ENCODE data around the gene OR5K2. TPM values are rescaled to one million over a fixed set of nuclear protein-coding genes. Genes with fewer than 3 reads are reported as not detected.

Gene OR5K2
- total and polyA plus RNA-seq, 10 of the 15 experiments (the other 5 are each of a cell fraction or from before 2014, with no cell fraction given), result 0.12 TPM; not detected in 9

- TF ChIP-seq NR2F1 (conservative IDR thresholded peaks at IDR 0.05) (no peak), POLR2AphosphoS5 (IDR thresholded peaks at IDR 0.05; ENCODE audit: low read length) (peak; percentile 74), ELK1 (IDR thresholded peaks at IDR 0.05; ENCODE audit: low read depth, low read length) (no peak), MTA3 (IDR thresholded peaks at IDR 0.05; ENCODE audit: borderline replicate concordance, low read length) (0 out of 2 replicates have a peak, but pooled peaks have one; percentile 35), POLR2AphosphoS2 (IDR thresholded peaks at IDR 0.05; ENCODE audit: low read depth, low read length) (peak; percentile 23; the same call in 1 of the 2 replicates), CBX5 (IDR thresholded peaks at IDR 0.05; ENCODE audit: low read depth) (no peak)
- CTCF ChIA-PET, result interaction anchor here (0.7 kb wide), 1 partner anchor 181 kb away, joined by 3 read pairs; no protein-coding TSS in a partner anchor
- DNase-seq (ENCODE audit: low read depth, low spot score), result no peak
- 0 out of 3 replicates have a peak, but pooled peaks have one; percentile 1 for ATAC-seq
- Histone ChIP-seq H3K27ac (ENCODE audit: control insufficient read depth, insufficient read depth) (no peak overlapping the region), H3K36me3 (ENCODE audit: control insufficient read depth in 2 of 2, insufficient read depth in 2 of 2, low read length in 1 of 2) (peaks cover 0 to 29% of the 10 kb centered on the region in 2 experiments; a peak in 3 of 4 replicates), H3K4me3 (peak overlapping the region; percentile 31), H3K4me1 (ENCODE audit: control insufficient read depth, insufficient read depth, low read length) (peaks cover 3% of the 10 kb centered on the region; the same call in 1 of the 2 replicates), H2AFZ (ENCODE audit: control insufficient read depth, low read depth, low read length) (no peak overlapping the region), H3K79me2 (ENCODE audit: control insufficient read depth, insufficient read depth, low read length) (peaks cover 75% of the 10 kb centered on the region), H3K27me3 (replicated peaks in 1 of 2; ENCODE audit: control insufficient read depth in 2 of 2, insufficient read depth in 2 of 2, low read length in 1 of 2) (no peaks in the 10 kb centered on the region), H3K9ac (ENCODE audit: control insufficient read depth, insufficient read depth, low read length) (no peak overlapping the region), H3K9me3 (replicated peaks; ENCODE audit: control insufficient read depth, insufficient read depth, low read length) (no peaks in the 10 kb centered on the region), H3K4me2 (ENCODE audit: control insufficient read depth, insufficient read depth) (peak overlapping the region; percentile 5), H4K20me1 (ENCODE audit: control insufficient read depth, insufficient read depth) (no peaks in the 10 kb centered on the region)
- POLR2A ChIA-PET, result no interaction called here
- RAD21 ChIA-PET (ENCODE audit: unreplicated experiment), result no interaction called here
- 55% methylated on average over 1 of the region's 1 CpG for WGBS (ENCODE audit: insufficient coverage, insufficient replicate concordance, low lambda C conversion rate, missing lambda C conversion rate)
- BruUV-seq (replicated peaks), result no TSS peak
- SMC1A ChIA-PET (ENCODE audit: uncharacterized antibody, unreplicated experiment), result interaction anchor here (0.6 to 1.4 kb wide), 3 partner anchors 11 to 482 kb away, joined by 3 to 5 read pairs (median 3); no protein-coding TSS in a partner anchor
- intact Hi-C loops (cut with micrococcal nuclease; ENCODE audit: unreplicated experiment) (no loop called here), in situ Hi-C loops (cut with MboI) (loop anchor here (10.0 kb wide), 1 partner anchor 485 kb away; the partner anchor contains the start of gene GABRR3)
- FAIRE-seq, result no peak
Measured at GRCh38 chr3:98519351-98519750, 21.9 kb downstream of the OR5K2 start.

All from GM12878 (cell line).